H1 (cell line): ENCODE results near the gene UNK. TPM values are rescaled to one million over a fixed set of nuclear protein-coding genes. Genes with fewer than 3 reads are reported as not detected.

Experiments
- CTCF ChIA-PET: fragments of 300-600 bp; sonication (Branson Sonifier 250); formaldehyde crosslinking; loops from one replicate; lab custom pipeline; 2021; ENCODE audit not compliant: partially characterized antibody; lab: Charles Lee
- POLR2A ChIA-PET: fragments of 300-600 bp; sonication (Branson Sonifier 250); formaldehyde crosslinking; loops from one replicate; lab custom pipeline; 2021; ENCODE audit warnings: inconsistent platforms; ENCODE audit not compliant: partially characterized antibody; lab: Charles Lee
- DNase-seq, 2 experiments: peaks; one replicate each; pipeline versions ENCODE4 v3.0.0 to v3.0.0-alpha.2; 2010 to 2022; ENCODE audit warnings: low spot score in 2 of 2, low read depth in 1 of 2, mixed read lengths in 1 of 2
- FAIRE-seq: peaks from 2 replicates; lab custom pipeline; 2011; peaks lifted over from hg19 to GRCh38; lab: Jason Lieb, UNC
- H2AFZ ChIP-seq: 2 replicates; pipeline ENCODE4 v1.8.1; 2012; ENCODE audit warnings: low read length, inconsistent platforms
- H2AK5ac ChIP-seq: 2 replicates; pipeline ENCODE4 v1.6.1; 2013; ENCODE audit warnings: low read depth, low read length
- H2BK120ac ChIP-seq: replicated peaks from 2 replicates; pipeline ENCODE3; 2013; ENCODE audit warnings: low read depth, low read length, inconsistent platforms
- H2BK12ac ChIP-seq: 2 replicates; pipeline ENCODE4 v1.6.1; 2013; ENCODE audit warnings: low read depth, low read length
- H2BK15ac ChIP-seq: 2 replicates; pipeline ENCODE4 v1.6.1; 2013; ENCODE audit warnings: low read length
- H2BK20ac ChIP-seq: 2 replicates; pipeline ENCODE4 v1.6.1; 2013; ENCODE audit warnings: low read length
- H2BK5ac ChIP-seq: 2 replicates; pipeline ENCODE4 v1.6.1; 2013; ENCODE audit warnings: low read depth, low read length
- H3K14ac ChIP-seq: 2 replicates; pipeline ENCODE4 v1.6.1; 2013; ENCODE audit warnings: inconsistent platforms; ENCODE audit not compliant: insufficient read length
- H3K18ac ChIP-seq: 2 replicates; pipeline ENCODE4 v1.6.1; 2013; ENCODE audit warnings: low read length; ENCODE audit errors: extremely low read depth
- H3K23ac ChIP-seq: 2 replicates; pipeline ENCODE4 v1.6.1; 2013; ENCODE audit warnings: inconsistent platforms; ENCODE audit not compliant: insufficient read length
- H3K23me2 ChIP-seq: 2 replicates; pipeline ENCODE4 v1.6.1; 2013; ENCODE audit warnings: low read depth, low read length
- H3K27ac ChIP-seq: 2 replicates; pipeline ENCODE4 v1.6.1; 2011; ENCODE audit warnings: low read depth, low read length, inconsistent platforms
- H3K27me3 ChIP-seq, 4 experiments: replicated peaks in 1 of 4; 1 replicate in 1 of 4; 2 replicates in 3 of 4; pipeline versions ENCODE4 v1.6.1 to v1.8.1; 2011 to 2013; ENCODE audit warnings: low read length in 3 of 4, mild to moderate bottlenecking in 3 of 4, inconsistent platforms in 2 of 4, mixed read lengths in 2 of 4, moderate library complexity in 1 of 4; ENCODE audit not compliant: control insufficient read depth in 3 of 4, insufficient read depth in 3 of 4; ENCODE audit errors: extremely low read depth in 1 of 4
- H3K36me3 ChIP-seq, 4 experiments: 2 replicates each; pipeline versions ENCODE4 v1.6.1 to v1.8.1; 2011 to 2013; ENCODE audit warnings: mild to moderate bottlenecking in 4 of 4, low read length in 3 of 4, moderate library complexity in 2 of 4, control low read depth in 1 of 4, inconsistent platforms in 1 of 4; ENCODE audit not compliant: insufficient read depth in 4 of 4, control insufficient read depth in 2 of 4
- H3K4ac ChIP-seq: replicated peaks from 2 replicates; pipeline ENCODE3; 2013; ENCODE audit warnings: low read length, low read depth, mixed read lengths, inconsistent platforms; ENCODE audit not compliant: insufficient read length
- H3K4me1 ChIP-seq, 4 experiments: replicated peaks in 1 of 4; 1 replicate in 1 of 4; 2 replicates in 3 of 4; pipeline versions ENCODE4 v1.6.1 to v1.8.1; 2011 to 2013; ENCODE audit warnings: low read length in 3 of 4, inconsistent platforms in 2 of 4, mixed read lengths in 1 of 4; ENCODE audit not compliant: insufficient read depth in 4 of 4, control insufficient read depth in 3 of 4
- H3K4me2 ChIP-seq, 2 experiments: 2 replicates each; pipeline versions ENCODE4 v1.6.1 to v1.8.1; 2011 to 2013; ENCODE audit warnings: low read depth in 2 of 2, low read length in 2 of 2, control low read depth in 1 of 2, inconsistent platforms in 1 of 2, mild to moderate bottlenecking in 1 of 2; ENCODE audit not compliant: insufficient read depth in 1 of 2
- H3K4me3 ChIP-seq, 4 experiments: fragments of 200-600, 300-600 bp in 1 of 4; sonication (generic), shearing (Covaris generic), sonication (Bioruptor Twin) in 1 of 4; 2 replicates each; pipeline versions ENCODE4 v1.5.1 to v1.8.1; 2011 to 2016; ENCODE audit warnings: low read length in 4 of 4, low read depth in 3 of 4, control low read depth in 2 of 4, inconsistent platforms in 2 of 4, mild to moderate bottlenecking in 2 of 4, mixed read lengths in 1 of 4, moderate library complexity in 1 of 4; ENCODE audit not compliant: insufficient read depth in 2 of 4; ENCODE audit errors: extremely low read depth in 1 of 4
- H3K56ac ChIP-seq: replicated peaks from 2 replicates; pipeline ENCODE3; 2013; ENCODE audit warnings: low read depth, mild to moderate bottlenecking, mixed read lengths, low read length, inconsistent platforms; ENCODE audit not compliant: insufficient read length
- H3K79me1 ChIP-seq: 2 replicates; pipeline ENCODE4 v1.6.1; 2013; ENCODE audit warnings: low read depth, low read length, control low read depth
- H3K79me2 ChIP-seq, 2 experiments: 2 replicates each; pipeline versions ENCODE4 v1.6.1 to v1.8.1; 2012 to 2013; ENCODE audit warnings: low read length in 2 of 2, mild to moderate bottlenecking in 2 of 2, inconsistent platforms in 1 of 2; ENCODE audit not compliant: insufficient read depth in 2 of 2, control insufficient read depth in 1 of 2
- H3K9ac ChIP-seq, 4 experiments: replicated peaks in 1 of 4; 1 replicate in 1 of 4; 2 replicates in 3 of 4; pipeline versions ENCODE4 v1.6.1 to v1.8.1; 2011 to 2013; ENCODE audit warnings: low read depth in 3 of 4, low read length in 3 of 4, control low read depth in 2 of 4, mild to moderate bottlenecking in 2 of 4, moderate library complexity in 2 of 4, inconsistent platforms in 1 of 4; ENCODE audit errors: extremely low read depth in 1 of 4
- H3K9me3 ChIP-seq, 2 experiments: 2 replicates each; pipeline versions ENCODE4 v1.6.1 to v1.8.1; 2012 to 2013; ENCODE audit warnings: mild to moderate bottlenecking in 2 of 2, moderate library complexity in 2 of 2, control low read depth in 1 of 2, inconsistent platforms in 1 of 2, low read depth in 1 of 2, low read length in 1 of 2, mixed read lengths in 1 of 2; ENCODE audit not compliant: insufficient read depth in 2 of 2
- H4K20me1 ChIP-seq, 2 experiments: replicated peaks in 1 of 2; 2 replicates each; pipeline versions ENCODE3 to v1.8.1; 2011 to 2013; ENCODE audit warnings: inconsistent platforms in 2 of 2, low read length in 2 of 2, mild to moderate bottlenecking in 1 of 2; ENCODE audit not compliant: insufficient read depth in 2 of 2, control insufficient read depth in 1 of 2
- H4K5ac ChIP-seq: 2 replicates; pipeline ENCODE4 v1.6.1; 2013; ENCODE audit warnings: low read length, low read depth, mixed read lengths, inconsistent platforms; ENCODE audit not compliant: insufficient read length
- H4K8ac ChIP-seq: 2 replicates; pipeline ENCODE4 v1.8.0; 2013; ENCODE audit warnings: mild to moderate bottlenecking, moderate library complexity, low read length, inconsistent platforms; ENCODE audit not compliant: insufficient read depth; ENCODE audit errors: extremely low read depth
- H4K91ac ChIP-seq: replicated peaks from 2 replicates; pipeline ENCODE3; 2013; ENCODE audit warnings: low read length, mixed read lengths, inconsistent platforms; ENCODE audit not compliant: insufficient read length
- EGR1 ChIP-seq: IDR thresholded peaks from 2 replicates; pipeline ENCODE4 v1.6.1; 2011; ENCODE audit warnings: low read depth, low read length, borderline replicate concordance
- GTF2F1 ChIP-seq: IDR thresholded peaks from 2 replicates; pipeline ENCODE4 v1.6.1; 2012; ENCODE audit warnings: low read depth, low read length, improper control_type of control experiment, borderline replicate concordance
- KDM4A ChIP-seq: IDR thresholded peaks from one replicate; pipeline ENCODE4 v1.7.1; 2012; ENCODE audit warnings: low read depth, mild to moderate bottlenecking, moderate library complexity, low read length, inconsistent platforms; ENCODE audit not compliant: severe bottlenecking
- RBBP5 ChIP-seq: IDR thresholded peaks from 2 replicates; pipeline ENCODE4 v1.7.1; 2012; ENCODE audit warnings: low read depth, mild to moderate bottlenecking, inconsistent platforms, low read length, moderate library complexity, borderline replicate concordance
- TAF7 ChIP-seq: optimal IDR thresholded peaks from 2 replicates; pipeline ENCODE3; 2011; ENCODE audit warnings: low read depth, mild to moderate bottlenecking, inconsistent platforms, low read length, moderate library complexity, borderline replicate concordance
- WGBS, 2 experiments: shearing (Covaris generic) in 1 of 2; methylation state at CpG; one replicate each; pipeline versions ENCODE4 v1.1.6 to v1.1.7; 2013 to 2015; ENCODE audit warnings: low lambda C conversion rate in 2 of 2, mixed read lengths in 2 of 2, inconsistent platforms in 1 of 2, low coverage in 1 of 2, missing lambda C conversion rate in 1 of 2; ENCODE audit not compliant: insufficient replicate concordance in 2 of 2, insufficient coverage in 1 of 2, insufficient read length in 1 of 2; ENCODE audit errors: extremely low coverage in 1 of 2, missing lambda C conversion rate in 1 of 2; 5-methylcytosine and 5-hydroxymethylcytosine counted together
- polyA plus RNA-seq, 7 experiments: library from polyadenylated mRNA; depleted of rRNA in 3 of 7; stranded (reverse) in 5 of 7; unstranded in 2 of 7; fragments of >200 nt in 5 of 7; fragments of 200-250 nt in 2 of 7; gene quantifications; 1 replicate in 5 of 7; 2 replicates in 1 of 7; 4 replicates in 1 of 7; pipeline versions ENCODE4 v1.2.1 to v1.2.3, GENCODE V29; 2011 to 2013; ENCODE audit warnings: missing spikeins in 2 of 7, mixed read lengths in 2 of 7
- total RNA-seq: library from RNA; stranded (reverse); fragmentation: NEBNext Ultra II Directional; extraction: Animal tissue kit (Norgen Biotek cat#: 25700); gene quantifications from 2 replicates; pipeline ENCODE4 v1.2.1, GENCODE V29; 2021
- TF ChIP-seq, protein P1 (sequence below): IDR thresholded peaks from 2 replicates; pipeline ENCODE4 v1.6.1; 2012; ENCODE audit warnings: inconsistent platforms
- TF ChIP-seq, protein P2 (sequence below): IDR thresholded peaks from 2 replicates; pipeline ENCODE4 v1.6.1; 2012; ENCODE audit warnings: inconsistent platforms
- TF ChIP-seq, protein P3 (sequence below): IDR thresholded peaks from 2 replicates; pipeline ENCODE4 v1.6.1; 2011; ENCODE audit warnings: low read length, improper control_type of control experiment

The UNK gene
- total and polyA plus RNA-seq, 2 of the 8 experiments (the other 6 are each of a cell fraction or from before 2014, with no cell fraction given), result 24.2 to 33.3 TPM

- Histone ChIP-seq H2BK5ac (peak within 1 kb of the TSS; percentile 69; the same call in 1 of the 2 replicates), H2BK20ac (no peak within 1 kb of the TSS), H3K27me3 (no peaks in the 10 kb centered on the region), H3K14ac (no peak within 1 kb of the TSS), H3K9me3 (no peaks in the 10 kb centered on the region), H4K5ac (no peak within 1 kb of the TSS), H3K23ac (no peak within 1 kb of the TSS), H2AFZ (no peak within 1 kb of the TSS), H3K27ac (no peak within 1 kb of the TSS), H3K23me2 (no peaks in the 10 kb centered on the region), H2BK15ac (no peak within 1 kb of the TSS; the same call in 1 of the 2 replicates), H4K20me1 (peaks cover 4 to 5% of the 10 kb centered on the region in 2 experiments), H3K4me2 (no peak within 1 kb of the TSS), H3K79me1 (no peaks in the 10 kb centered on the region), H3K4me1 (peaks cover 0 to 8% (median 6%) of the 10 kb centered on the region in 4 experiments; a peak in 4 of 7 replicates), H3K79me2 (no peaks in the 10 kb centered on the region), H3K36me3 (peaks cover 2 to 18% (median 17%) of the 10 kb centered on the region in 4 experiments; a peak in 6 of 8 replicates), H3K4ac (no peak within 1 kb of the TSS), H3K4me3 (no peak within 1 kb of the TSS), H3K18ac (peak within 1 kb of the TSS; percentile 95), H2AK5ac (no peak within 1 kb of the TSS), H4K8ac (peak within 1 kb of the TSS; percentile 51; the same call in 1 of the 2 replicates), H2BK12ac (peak within 1 kb of the TSS; percentile 39; the same call in 1 of the 2 replicates), H2BK120ac (no peak within 1 kb of the TSS), H3K9ac (no peak within 1 kb of the TSS), H3K56ac (no peak within 1 kb of the TSS), H4K91ac (no peak within 1 kb of the TSS)
- DNase-seq, result no peak
- ChIA-PET CTCF (interaction anchor here (1.1 to 27.2 kb wide), 5 partner anchors 9 to 60 kb away, joined by 3 to 563 read pairs (median 7); partner anchors contain the start of genes UNK and WBP2), POLR2A (interaction anchor here (1.0 to 4.3 kb wide), 5 partner anchors 11 to 41 kb away, joined by 3 to 36 read pairs (median 5); partner anchors contain the start of genes TRIM47 and WBP2)
- FAIRE-seq, result no peak
- 87% methylated on average over 27 of the region's 35 CpGs; no CpG with 5 or more reads in 1 of the 2 experiments for WGBS, 2 experiments
- TF ChIP-seq RBBP5 (no peak), TAF7 (no peak), KDM4A (no peak), GTF2F1 (no peak), EGR1 (no peak)
- TF ChIP-seq, protein P1, sequence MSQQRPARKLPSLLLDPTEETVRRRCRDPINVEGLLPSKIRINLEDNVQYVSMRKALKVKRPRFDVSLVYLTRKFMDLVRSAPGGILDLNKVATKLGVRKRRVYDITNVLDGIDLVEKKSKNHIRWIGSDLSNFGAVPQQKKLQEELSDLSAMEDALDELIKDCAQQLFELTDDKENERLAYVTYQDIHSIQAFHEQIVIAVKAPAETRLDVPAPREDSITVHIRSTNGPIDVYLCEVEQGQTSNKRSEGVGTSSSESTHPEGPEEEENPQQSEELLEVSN, result no peak
- TF ChIP-seq, protein P2, sequence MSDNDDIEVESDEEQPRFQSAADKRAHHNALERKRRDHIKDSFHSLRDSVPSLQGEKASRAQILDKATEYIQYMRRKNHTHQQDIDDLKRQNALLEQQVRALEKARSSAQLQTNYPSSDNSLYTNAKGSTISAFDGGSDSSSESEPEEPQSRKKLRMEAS, result no peak
- TF ChIP-seq, protein P3, sequence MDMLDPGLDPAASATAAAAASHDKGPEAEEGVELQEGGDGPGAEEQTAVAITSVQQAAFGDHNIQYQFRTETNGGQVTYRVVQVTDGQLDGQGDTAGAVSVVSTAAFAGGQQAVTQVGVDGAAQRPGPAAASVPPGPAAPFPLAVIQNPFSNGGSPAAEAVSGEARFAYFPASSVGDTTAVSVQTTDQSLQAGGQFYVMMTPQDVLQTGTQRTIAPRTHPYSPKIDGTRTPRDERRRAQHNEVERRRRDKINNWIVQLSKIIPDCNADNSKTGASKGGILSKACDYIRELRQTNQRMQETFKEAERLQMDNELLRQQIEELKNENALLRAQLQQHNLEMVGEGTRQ, result no peak
Measured at GRCh38 chr17:75843577-75844529, 59.2 kb downstream of the UNK start, which contains the start of gene UNC13D. Gene UNC13D (minus strand): TSS chr17:75844404. CDS start chr17:75844337, 67 bp downstream.
